ACC112 (cell line): ENCODE results near the gene TRDMT1.

ENCODE experiments used
- H2AFZ ChIP-seq: fragments of 200-600 bp; sonication (generic); one replicate; pipeline ENCODE4 v1.6.0; 2017; ENCODE audit warnings: antibody characterized with exemption, low read length; ENCODE audit not compliant: unreplicated experiment
- H3K27ac ChIP-seq: fragments of 200-600 bp; sonication (generic); 2 replicates; pipeline ENCODE4 v1.5.1; 2014; ENCODE audit warnings: low read depth, mild to moderate bottlenecking, antibody characterized with exemption, low read length, moderate library complexity
- H3K27me3 ChIP-seq: fragments of 200-600 bp; sonication (generic); 2 replicates; pipeline ENCODE4 v1.6.1; 2014; ENCODE audit warnings: mild to moderate bottlenecking, antibody characterized with exemption, low read length, moderate library complexity, mixed read lengths; ENCODE audit not compliant: insufficient read depth
- H3K36me3 ChIP-seq: fragments of 200-600 bp; sonication (generic); 2 replicates; pipeline ENCODE4 v1.6.1; 2016; ENCODE audit warnings: mild to moderate bottlenecking, antibody characterized with exemption, low read length, moderate library complexity, mixed read lengths; ENCODE audit not compliant: insufficient read depth
- H3K4me1 ChIP-seq: fragments of 200-600 bp; sonication (generic); one replicate; pipeline ENCODE4 v1.6.1; 2016; ENCODE audit warnings: low read length, mixed read lengths; ENCODE audit not compliant: insufficient read depth, unreplicated experiment, control insufficient read depth
- H3K4me3 ChIP-seq: fragments of 200-600 bp; sonication (generic); 2 replicates; pipeline ENCODE4 v1.5.1; 2014; ENCODE audit warnings: mild to moderate bottlenecking, low read depth, low read length
- H3K79me2 ChIP-seq: fragments of 200-600 bp; sonication (generic); one replicate; pipeline ENCODE4 v1.6.0; 2016; ENCODE audit warnings: low read length; ENCODE audit not compliant: control insufficient read depth, unreplicated experiment, insufficient read depth

The TRDMT1 gene

GRCh38 chr10:17231788-17232187 lies 30.3 kb upstream of the TRDMT1 start:
- Histone ChIP-seq H2AFZ (no peak overlapping the region), H3K4me3 (peak overlapping the region; percentile 97), H3K27ac (peak overlapping the region; percentile 98), H3K36me3 (peaks cover 70% of the 10 kb centered on the region), H3K4me1 (peaks cover 36% of the 10 kb centered on the region), H3K79me2 (peaks cover 69% of the 10 kb centered on the region), H3K27me3 (no peaks in the 10 kb centered on the region)

GRCh38 chr10:17229967-17230682 lies 28.7 kb upstream of the TRDMT1 start:
- Histone ChIP-seq H3K4me3 (peak overlapping the region; percentile 97), H3K27ac (peak overlapping the region; percentile 98), H3K4me1 (peaks cover 29% of the 10 kb centered on the region), H3K27me3 (no peaks in the 10 kb centered on the region), H3K79me2 (peaks cover 63% of the 10 kb centered on the region), H3K36me3 (peaks cover 53% of the 10 kb centered on the region), H2AFZ (no peak overlapping the region)

- Histone ChIP-seq H3K27ac (peak overlapping the region; percentile 98), H3K4me1 (peaks cover 24% of the 10 kb centered on the region), H3K27me3 (no peaks in the 10 kb centered on the region), H3K4me3 (peak overlapping the region; percentile 97), H3K36me3 (peaks cover 49% of the 10 kb centered on the region), H2AFZ (no peak overlapping the region), H3K79me2 (peaks cover 58% of the 10 kb centered on the region)
These were observed 28.2 kb upstream of the TRDMT1 start for GRCh38 chr10:17229717-17229966.

- Histone ChIP-seq H2AFZ (no peak overlapping the region), H3K4me1 (peaks cover 19% of the 10 kb centered on the region), H3K36me3 (peaks cover 44% of the 10 kb centered on the region), H3K27me3 (no peaks in the 10 kb centered on the region), H3K79me2 (peaks cover 53% of the 10 kb centered on the region), H3K27ac (peak overlapping the region; percentile 98), H3K4me3 (peak overlapping the region; percentile 97)
These were observed 27.7 kb upstream of the TRDMT1 start for GRCh38 chr10:17229016-17229716.

GRCh38 chr10:17228091-17229015 lies 26.9 kb upstream of the TRDMT1 start, which contains the start of gene VIM:
VIM (plus strand) TSS chr10:17228241; CDS start chr10:17229423, 1,182 bp downstream.
- no peaks in the 10 kb centered on the region for H3K27me3 ChIP-seq
- peaks cover 38% of the 10 kb centered on the region for H3K36me3 ChIP-seq
- peak within 1 kb of the TSS; percentile 97 for H3K4me3 ChIP-seq
- peaks cover 47% of the 10 kb centered on the region for H3K79me2 ChIP-seq
- H3K4me1 ChIP-seq: peaks cover 14% of the 10 kb centered on the region
- H2AFZ ChIP-seq: peak within 1 kb of the TSS; percentile 29
- H3K27ac ChIP-seq: peak within 1 kb of the TSS; percentile 98

- Histone ChIP-seq H3K4me3 (peak overlapping the region; percentile 97), H3K4me1 (peaks cover 12% of the 10 kb centered on the region), H3K27ac (peak overlapping the region; percentile 98), H3K36me3 (peaks cover 33% of the 10 kb centered on the region), H3K27me3 (no peaks in the 10 kb centered on the region), H2AFZ (no peak overlapping the region), H3K79me2 (peaks cover 39% of the 10 kb centered on the region)
These were observed 26.1 kb upstream of the TRDMT1 start for GRCh38 chr10:17227367-17228090.

GRCh38 chr10:17226891-17227303 lies 25.4 kb upstream of the TRDMT1 start:
- Histone ChIP-seq H3K27ac (peak overlapping the region; percentile 98), H2AFZ (peak overlapping the region; percentile 29), H3K36me3 (peaks cover 27% of the 10 kb centered on the region), H3K4me3 (peak overlapping the region; percentile 97), H3K4me1 (peaks cover 12% of the 10 kb centered on the region), H3K79me2 (peaks cover 33% of the 10 kb centered on the region), H3K27me3 (no peaks in the 10 kb centered on the region)

GRCh38 chr10:17225808-17226207 lies 24.3 kb upstream of the TRDMT1 start:
- Histone ChIP-seq H3K79me2 (peaks cover 22% of the 10 kb centered on the region), H3K36me3 (peaks cover 16% of the 10 kb centered on the region), H3K27me3 (no peaks in the 10 kb centered on the region), H3K4me1 (peaks cover 17% of the 10 kb centered on the region), H3K4me3 (no peak overlapping the region), H2AFZ (no peak overlapping the region), H3K27ac (no peak overlapping the region)

GRCh38 chr10:17222329-17222728 lies 20.9 kb upstream of the TRDMT1 start:
- no peaks in the 10 kb centered on the region for H3K27me3 ChIP-seq
- H3K79me2 ChIP-seq: peaks cover 5% of the 10 kb centered on the region
- H3K4me1 ChIP-seq: peaks cover 42% of the 10 kb centered on the region

GRCh38 chr10:17220652-17221100 lies 19.2 kb upstream of the TRDMT1 start:
- Histone ChIP-seq H3K36me3 (no peaks in the 10 kb centered on the region), H3K27me3 (no peaks in the 10 kb centered on the region), H2AFZ (peak overlapping the region; percentile 77), H3K27ac (peak overlapping the region; percentile 58), H3K4me3 (no peak overlapping the region), H3K79me2 (no peaks in the 10 kb centered on the region), H3K4me1 (peaks cover 43% of the 10 kb centered on the region)

More at GRCh38 chr10:17222329-17222728, 20.9 kb upstream of the TRDMT1 start:
- no peaks in the 10 kb centered on the region for H3K36me3 ChIP-seq
- H2AFZ ChIP-seq: no peak overlapping the region
- no peak overlapping the region for H3K4me3 ChIP-seq
- H3K27ac ChIP-seq: no peak overlapping the region
